Vagina (tissue), 2 donors: Measurements from ENCODE around the gene BTN2A1.

ENCODE experiments used
- CTCF ChIP-seq, 3 experiments: fragments of 450-650 bp in 2 of 3; fragments of 200-600 bp in 1 of 3; sonication (generic) in 1 of 3; IDR thresholded peaks; one replicate each; pipeline ENCODE4 v1.5.1; 2017 to 2019; ENCODE audit warnings: antibody characterized with exemption in 3 of 3, mild to moderate bottlenecking in 2 of 3, moderate library complexity in 2 of 3
- POLR2A ChIP-seq, 2 donors: fragments of 450-650 bp; IDR thresholded peaks; one replicate each; pipeline ENCODE4 v1.6.1; 2017; ENCODE audit warnings: antibody characterized with exemption in 2 of 2, mild to moderate bottlenecking in 2 of 2, moderate library complexity in 2 of 2

GRCh38 chr6:26497610-26498009 lies 39.9 kb downstream of the BTN2A1 start:
- TF ChIP-seq CTCF (IDR thresholded peaks at IDR 0.05) (no peak), POLR2A (IDR thresholded peaks at IDR 0.05) (no peak)
